Liver (tissue), 3 donors: Measurements from ENCODE around the gene UPF1.

Source experiments
- GABPA ChIP-seq, 2 donors: IDR thresholded peaks in 1 of 2; conservative IDR thresholded peaks in 1 of 2; 2 replicates each; pipeline ENCODE4 v1.6.1; 2016; ENCODE audit warnings: antibody characterized with exemption in 2 of 2, mild to moderate bottlenecking in 1 of 2, moderate library complexity in 1 of 2
- RXRA ChIP-seq, 2 donors: IDR thresholded peaks; 2 replicates each; pipeline ENCODE4 v1.6.1; 2017 to 2018; ENCODE audit warnings: antibody characterized with exemption in 2 of 2, mild to moderate bottlenecking in 1 of 2
- TF ChIP-seq, protein P1 (sequence below): fragments of 150-350 bp; IDR thresholded peaks from 2 replicates; pipeline ENCODE4 v1.5.1; 2017; ENCODE audit warnings: improper control_type of control experiment, low read depth, low read length; ENCODE audit not compliant: missing input control
- TF ChIP-seq, protein P2 (sequence below): IDR thresholded peaks from 2 replicates; pipeline ENCODE4 v1.6.1; 2016; ENCODE audit warnings: antibody characterized with exemption
- TF ChIP-seq, protein P3 (sequence below): IDR thresholded peaks from 2 replicates; pipeline ENCODE4 v1.6.1; 2016; ENCODE audit warnings: antibody characterized with exemption
- TF ChIP-seq, protein P4 (sequence below): IDR thresholded peaks from 2 replicates; pipeline ENCODE4 v1.6.1; 2016; ENCODE audit warnings: antibody characterized with exemption
- donor health status: healthy.
- donor health status: healthy.

DNA sequence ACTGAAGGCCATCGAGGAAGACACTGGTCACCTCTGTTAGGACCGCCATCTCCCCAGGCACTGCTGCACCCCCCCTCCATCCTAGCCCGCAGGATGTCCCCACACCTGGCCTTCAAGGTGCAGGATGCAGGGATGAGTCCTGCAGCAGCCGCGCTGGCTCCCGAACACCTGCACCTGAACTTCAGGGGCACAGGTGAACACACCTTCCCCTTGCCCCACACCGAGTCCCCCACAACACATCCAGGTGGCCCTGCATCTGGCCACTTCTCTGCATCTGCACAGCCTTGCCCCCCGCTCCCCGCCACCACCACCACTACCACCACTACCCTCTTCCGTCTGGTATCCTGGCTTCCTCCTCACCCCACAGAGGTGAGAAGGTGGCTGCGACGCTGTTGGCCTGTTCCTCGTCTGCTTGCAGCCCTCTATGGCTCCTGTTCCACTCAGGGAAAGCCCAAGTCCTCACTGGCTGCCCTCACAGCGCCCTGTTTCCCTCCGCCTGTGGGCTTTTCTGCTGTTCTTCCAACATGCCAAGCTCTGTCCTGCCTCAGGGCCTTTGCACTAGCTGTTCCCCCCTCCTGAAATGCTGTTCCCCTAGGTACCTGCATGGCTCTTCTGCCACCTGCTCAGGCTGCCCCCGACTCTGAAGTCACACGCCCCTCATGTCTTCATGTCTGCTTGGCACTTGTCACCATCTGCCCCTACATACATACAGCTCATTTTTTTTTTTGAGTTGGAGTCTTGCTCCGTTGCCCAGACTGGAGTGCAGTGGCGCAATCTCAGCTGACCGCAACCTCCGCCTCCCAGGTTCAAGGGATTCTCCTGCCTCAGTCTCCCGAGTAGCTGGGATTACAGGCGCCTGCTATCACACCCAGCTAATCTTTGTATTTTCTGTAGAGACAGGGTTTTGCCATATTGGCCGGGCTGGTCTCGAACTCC is 65.6 kb downstream of the UPF1 start:
- TF ChIP-seq GABPA (IDR thresholded peaks at IDR 0.05 in 1 of 2, conservative IDR thresholded peaks at IDR 0.05 in 1 of 2), result no peak
- TF ChIP-seq, protein P1, sequence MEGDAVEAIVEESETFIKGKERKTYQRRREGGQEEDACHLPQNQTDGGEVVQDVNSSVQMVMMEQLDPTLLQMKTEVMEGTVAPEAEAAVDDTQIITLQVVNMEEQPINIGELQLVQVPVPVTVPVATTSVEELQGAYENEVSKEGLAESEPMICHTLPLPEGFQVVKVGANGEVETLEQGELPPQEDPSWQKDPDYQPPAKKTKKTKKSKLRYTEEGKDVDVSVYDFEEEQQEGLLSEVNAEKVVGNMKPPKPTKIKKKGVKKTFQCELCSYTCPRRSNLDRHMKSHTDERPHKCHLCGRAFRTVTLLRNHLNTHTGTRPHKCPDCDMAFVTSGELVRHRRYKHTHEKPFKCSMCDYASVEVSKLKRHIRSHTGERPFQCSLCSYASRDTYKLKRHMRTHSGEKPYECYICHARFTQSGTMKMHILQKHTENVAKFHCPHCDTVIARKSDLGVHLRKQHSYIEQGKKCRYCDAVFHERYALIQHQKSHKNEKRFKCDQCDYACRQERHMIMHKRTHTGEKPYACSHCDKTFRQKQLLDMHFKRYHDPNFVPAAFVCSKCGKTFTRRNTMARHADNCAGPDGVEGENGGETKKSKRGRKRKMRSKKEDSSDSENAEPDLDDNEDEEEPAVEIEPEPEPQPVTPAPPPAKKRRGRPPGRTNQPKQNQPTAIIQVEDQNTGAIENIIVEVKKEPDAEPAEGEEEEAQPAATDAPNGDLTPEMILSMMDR, result no peak
- TF ChIP-seq, protein P2, sequence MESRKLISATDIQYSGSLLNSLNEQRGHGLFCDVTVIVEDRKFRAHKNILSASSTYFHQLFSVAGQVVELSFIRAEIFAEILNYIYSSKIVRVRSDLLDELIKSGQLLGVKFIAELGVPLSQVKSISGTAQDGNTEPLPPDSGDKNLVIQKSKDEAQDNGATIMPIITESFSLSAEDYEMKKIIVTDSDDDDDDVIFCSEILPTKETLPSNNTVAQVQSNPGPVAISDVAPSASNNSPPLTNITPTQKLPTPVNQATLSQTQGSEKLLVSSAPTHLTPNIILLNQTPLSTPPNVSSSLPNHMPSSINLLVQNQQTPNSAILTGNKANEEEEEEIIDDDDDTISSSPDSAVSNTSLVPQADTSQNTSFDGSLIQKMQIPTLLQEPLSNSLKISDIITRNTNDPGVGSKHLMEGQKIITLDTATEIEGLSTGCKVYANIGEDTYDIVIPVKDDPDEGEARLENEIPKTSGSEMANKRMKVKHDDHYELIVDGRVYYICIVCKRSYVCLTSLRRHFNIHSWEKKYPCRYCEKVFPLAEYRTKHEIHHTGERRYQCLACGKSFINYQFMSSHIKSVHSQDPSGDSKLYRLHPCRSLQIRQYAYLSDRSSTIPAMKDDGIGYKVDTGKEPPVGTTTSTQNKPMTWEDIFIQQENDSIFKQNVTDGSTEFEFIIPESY, result no peak
- TF ChIP-seq RXRA (IDR thresholded peaks at IDR 0.05), result no peak
- TF ChIP-seq, protein P3, sequence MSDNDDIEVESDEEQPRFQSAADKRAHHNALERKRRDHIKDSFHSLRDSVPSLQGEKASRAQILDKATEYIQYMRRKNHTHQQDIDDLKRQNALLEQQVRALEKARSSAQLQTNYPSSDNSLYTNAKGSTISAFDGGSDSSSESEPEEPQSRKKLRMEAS, result no peak
- TF ChIP-seq, protein P4, sequence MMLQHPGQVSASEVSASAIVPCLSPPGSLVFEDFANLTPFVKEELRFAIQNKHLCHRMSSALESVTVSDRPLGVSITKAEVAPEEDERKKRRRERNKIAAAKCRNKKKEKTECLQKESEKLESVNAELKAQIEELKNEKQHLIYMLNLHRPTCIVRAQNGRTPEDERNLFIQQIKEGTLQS, result no peak
